H1 (cell line): ENCODE results near the gene USP37. TPM values are rescaled to one million over a fixed set of nuclear protein-coding genes. Genes with fewer than 3 reads are reported as not detected.

Source experiments
- CTCF ChIA-PET: fragments of 300-600 bp; sonication (Branson Sonifier 250); formaldehyde crosslinking; loops from one replicate; lab custom pipeline; 2021; ENCODE audit not compliant: partially characterized antibody; lab: Charles Lee
- POLR2A ChIA-PET: fragments of 300-600 bp; sonication (Branson Sonifier 250); formaldehyde crosslinking; loops from one replicate; lab custom pipeline; 2021; ENCODE audit warnings: inconsistent platforms; ENCODE audit not compliant: partially characterized antibody; lab: Charles Lee
- DNase-seq, 2 experiments: peaks; one replicate each; pipeline versions ENCODE4 v3.0.0 to v3.0.0-alpha.2; 2010 to 2022; ENCODE audit warnings: low spot score in 2 of 2, low read depth in 1 of 2, mixed read lengths in 1 of 2
- FAIRE-seq: peaks from 2 replicates; lab custom pipeline; 2011; peaks lifted over from hg19 to GRCh38; lab: Jason Lieb, UNC
- H2AFZ ChIP-seq: 2 replicates; pipeline ENCODE4 v1.8.1; 2012; ENCODE audit warnings: low read length, inconsistent platforms
- H2AK5ac ChIP-seq: 2 replicates; pipeline ENCODE4 v1.6.1; 2013; ENCODE audit warnings: low read depth, low read length
- H2BK120ac ChIP-seq: replicated peaks from 2 replicates; pipeline ENCODE3; 2013; ENCODE audit warnings: low read depth, low read length, inconsistent platforms
- H2BK12ac ChIP-seq: 2 replicates; pipeline ENCODE4 v1.6.1; 2013; ENCODE audit warnings: low read depth, low read length
- H2BK15ac ChIP-seq: 2 replicates; pipeline ENCODE4 v1.6.1; 2013; ENCODE audit warnings: low read length
- H2BK20ac ChIP-seq: 2 replicates; pipeline ENCODE4 v1.6.1; 2013; ENCODE audit warnings: low read length
- H2BK5ac ChIP-seq: 2 replicates; pipeline ENCODE4 v1.6.1; 2013; ENCODE audit warnings: low read depth, low read length
- H3K14ac ChIP-seq: 2 replicates; pipeline ENCODE4 v1.6.1; 2013; ENCODE audit warnings: inconsistent platforms; ENCODE audit not compliant: insufficient read length
- H3K18ac ChIP-seq: 2 replicates; pipeline ENCODE4 v1.6.1; 2013; ENCODE audit warnings: low read length; ENCODE audit errors: extremely low read depth
- H3K23ac ChIP-seq: 2 replicates; pipeline ENCODE4 v1.6.1; 2013; ENCODE audit warnings: inconsistent platforms; ENCODE audit not compliant: insufficient read length
- H3K23me2 ChIP-seq: 2 replicates; pipeline ENCODE4 v1.6.1; 2013; ENCODE audit warnings: low read depth, low read length
- H3K27ac ChIP-seq: 2 replicates; pipeline ENCODE4 v1.6.1; 2011; ENCODE audit warnings: low read depth, low read length, inconsistent platforms
- H3K27me3 ChIP-seq, 4 experiments: replicated peaks in 1 of 4; 1 replicate in 1 of 4; 2 replicates in 3 of 4; pipeline versions ENCODE4 v1.6.1 to v1.8.1; 2011 to 2013; ENCODE audit warnings: low read length in 3 of 4, mild to moderate bottlenecking in 3 of 4, inconsistent platforms in 2 of 4, mixed read lengths in 2 of 4, moderate library complexity in 1 of 4; ENCODE audit not compliant: control insufficient read depth in 3 of 4, insufficient read depth in 3 of 4; ENCODE audit errors: extremely low read depth in 1 of 4
- H3K36me3 ChIP-seq, 4 experiments: 2 replicates each; pipeline versions ENCODE4 v1.6.1 to v1.8.1; 2011 to 2013; ENCODE audit warnings: mild to moderate bottlenecking in 4 of 4, low read length in 3 of 4, moderate library complexity in 2 of 4, control low read depth in 1 of 4, inconsistent platforms in 1 of 4; ENCODE audit not compliant: insufficient read depth in 4 of 4, control insufficient read depth in 2 of 4
- H3K4ac ChIP-seq: replicated peaks from 2 replicates; pipeline ENCODE3; 2013; ENCODE audit warnings: low read length, low read depth, mixed read lengths, inconsistent platforms; ENCODE audit not compliant: insufficient read length
- H3K4me1 ChIP-seq, 4 experiments: replicated peaks in 1 of 4; 1 replicate in 1 of 4; 2 replicates in 3 of 4; pipeline versions ENCODE4 v1.6.1 to v1.8.1; 2011 to 2013; ENCODE audit warnings: low read length in 3 of 4, inconsistent platforms in 2 of 4, mixed read lengths in 1 of 4; ENCODE audit not compliant: insufficient read depth in 4 of 4, control insufficient read depth in 3 of 4
- H3K4me2 ChIP-seq, 2 experiments: 2 replicates each; pipeline versions ENCODE4 v1.6.1 to v1.8.1; 2011 to 2013; ENCODE audit warnings: low read depth in 2 of 2, low read length in 2 of 2, control low read depth in 1 of 2, inconsistent platforms in 1 of 2, mild to moderate bottlenecking in 1 of 2; ENCODE audit not compliant: insufficient read depth in 1 of 2
- H3K4me3 ChIP-seq, 4 experiments: fragments of 200-600, 300-600 bp in 1 of 4; sonication (generic), shearing (Covaris generic), sonication (Bioruptor Twin) in 1 of 4; 2 replicates each; pipeline versions ENCODE4 v1.5.1 to v1.8.1; 2011 to 2016; ENCODE audit warnings: low read length in 4 of 4, low read depth in 3 of 4, control low read depth in 2 of 4, inconsistent platforms in 2 of 4, mild to moderate bottlenecking in 2 of 4, mixed read lengths in 1 of 4, moderate library complexity in 1 of 4; ENCODE audit not compliant: insufficient read depth in 2 of 4; ENCODE audit errors: extremely low read depth in 1 of 4
- H3K56ac ChIP-seq: replicated peaks from 2 replicates; pipeline ENCODE3; 2013; ENCODE audit warnings: low read depth, mild to moderate bottlenecking, mixed read lengths, low read length, inconsistent platforms; ENCODE audit not compliant: insufficient read length
- H3K79me1 ChIP-seq: 2 replicates; pipeline ENCODE4 v1.6.1; 2013; ENCODE audit warnings: low read depth, low read length, control low read depth
- H3K79me2 ChIP-seq, 2 experiments: 2 replicates each; pipeline versions ENCODE4 v1.6.1 to v1.8.1; 2012 to 2013; ENCODE audit warnings: low read length in 2 of 2, mild to moderate bottlenecking in 2 of 2, inconsistent platforms in 1 of 2; ENCODE audit not compliant: insufficient read depth in 2 of 2, control insufficient read depth in 1 of 2
- H3K9ac ChIP-seq, 4 experiments: replicated peaks in 1 of 4; 1 replicate in 1 of 4; 2 replicates in 3 of 4; pipeline versions ENCODE4 v1.6.1 to v1.8.1; 2011 to 2013; ENCODE audit warnings: low read depth in 3 of 4, low read length in 3 of 4, control low read depth in 2 of 4, mild to moderate bottlenecking in 2 of 4, moderate library complexity in 2 of 4, inconsistent platforms in 1 of 4; ENCODE audit errors: extremely low read depth in 1 of 4
- H3K9me3 ChIP-seq, 2 experiments: 2 replicates each; pipeline versions ENCODE4 v1.6.1 to v1.8.1; 2012 to 2013; ENCODE audit warnings: mild to moderate bottlenecking in 2 of 2, moderate library complexity in 2 of 2, control low read depth in 1 of 2, inconsistent platforms in 1 of 2, low read depth in 1 of 2, low read length in 1 of 2, mixed read lengths in 1 of 2; ENCODE audit not compliant: insufficient read depth in 2 of 2
- H4K20me1 ChIP-seq, 2 experiments: replicated peaks in 1 of 2; 2 replicates each; pipeline versions ENCODE3 to v1.8.1; 2011 to 2013; ENCODE audit warnings: inconsistent platforms in 2 of 2, low read length in 2 of 2, mild to moderate bottlenecking in 1 of 2; ENCODE audit not compliant: insufficient read depth in 2 of 2, control insufficient read depth in 1 of 2
- H4K5ac ChIP-seq: 2 replicates; pipeline ENCODE4 v1.6.1; 2013; ENCODE audit warnings: low read length, low read depth, mixed read lengths, inconsistent platforms; ENCODE audit not compliant: insufficient read length
- H4K8ac ChIP-seq: 2 replicates; pipeline ENCODE4 v1.8.0; 2013; ENCODE audit warnings: mild to moderate bottlenecking, moderate library complexity, low read length, inconsistent platforms; ENCODE audit not compliant: insufficient read depth; ENCODE audit errors: extremely low read depth
- H4K91ac ChIP-seq: replicated peaks from 2 replicates; pipeline ENCODE3; 2013; ENCODE audit warnings: low read length, mixed read lengths, inconsistent platforms; ENCODE audit not compliant: insufficient read length
- BACH1 ChIP-seq: IDR thresholded peaks from 2 replicates; pipeline ENCODE4 v1.6.1; 2012; ENCODE audit warnings: low read length, improper control_type of control experiment
- FOSL1 ChIP-seq: IDR thresholded peaks from 2 replicates; pipeline ENCODE4 v1.6.1; 2011; ENCODE audit warnings: mild to moderate bottlenecking, low read depth, low read length, moderate library complexity; ENCODE audit not compliant: insufficient read depth
- KDM4A ChIP-seq: IDR thresholded peaks from one replicate; pipeline ENCODE4 v1.7.1; 2012; ENCODE audit warnings: low read depth, mild to moderate bottlenecking, moderate library complexity, low read length, inconsistent platforms; ENCODE audit not compliant: severe bottlenecking
- MAX ChIP-seq: IDR thresholded peaks from 2 replicates; pipeline ENCODE4 v1.6.1; 2012; ENCODE audit warnings: inconsistent platforms
- RAD21 ChIP-seq, 2 experiments: IDR thresholded peaks in 1 of 2; conservative IDR thresholded peaks in 1 of 2; 2 replicates each; pipeline ENCODE4 v1.6.1; 2011; ENCODE audit warnings: low read depth in 2 of 2, low read length in 2 of 2, improper control_type of control experiment in 1 of 2, inconsistent platforms in 1 of 2, mild to moderate bottlenecking in 1 of 2, moderate library complexity in 1 of 2
- RBBP5 ChIP-seq: IDR thresholded peaks from 2 replicates; pipeline ENCODE4 v1.7.1; 2012; ENCODE audit warnings: low read depth, mild to moderate bottlenecking, inconsistent platforms, low read length, moderate library complexity, borderline replicate concordance
- RNF2 ChIP-seq: fragments of 200-900, 300-1000 bp; sonication (generic); IDR thresholded peaks from 2 replicates; pipeline ENCODE4 v1.7.1; 2016; ENCODE audit warnings: borderline replicate concordance, low read depth, mild to moderate bottlenecking, antibody characterized with exemption, low read length; ENCODE audit not compliant: poor library complexity, severe bottlenecking; ENCODE audit errors: missing control alignments
- SIN3A ChIP-seq, 2 experiments: IDR thresholded peaks in 1 of 2; conservative IDR thresholded peaks in 1 of 2; 2 replicates each; pipeline ENCODE4 v1.6.1; 2011 to 2012; ENCODE audit warnings: low read length in 2 of 2, improper control_type of control experiment in 1 of 2, low read depth in 1 of 2, mild to moderate bottlenecking in 1 of 2
- SP2 ChIP-seq: IDR thresholded peaks from 2 replicates; pipeline ENCODE4 v1.6.1; 2012; ENCODE audit warnings: mild to moderate bottlenecking, low read length, inconsistent platforms
- WGBS, 2 experiments: shearing (Covaris generic) in 1 of 2; methylation state at CpG; one replicate each; pipeline versions ENCODE4 v1.1.6 to v1.1.7; 2013 to 2015; ENCODE audit warnings: low lambda C conversion rate in 2 of 2, mixed read lengths in 2 of 2, inconsistent platforms in 1 of 2, low coverage in 1 of 2, missing lambda C conversion rate in 1 of 2; ENCODE audit not compliant: insufficient replicate concordance in 2 of 2, insufficient coverage in 1 of 2, insufficient read length in 1 of 2; ENCODE audit errors: extremely low coverage in 1 of 2, missing lambda C conversion rate in 1 of 2; 5-methylcytosine and 5-hydroxymethylcytosine counted together
- polyA plus RNA-seq, 7 experiments: library from polyadenylated mRNA; depleted of rRNA in 3 of 7; stranded (reverse) in 5 of 7; unstranded in 2 of 7; fragments of >200 nt in 5 of 7; fragments of 200-250 nt in 2 of 7; gene quantifications; 1 replicate in 5 of 7; 2 replicates in 1 of 7; 4 replicates in 1 of 7; pipeline versions ENCODE4 v1.2.1 to v1.2.3, GENCODE V29; 2011 to 2013; ENCODE audit warnings: missing spikeins in 2 of 7, mixed read lengths in 2 of 7
- total RNA-seq: library from RNA; stranded (reverse); fragmentation: NEBNext Ultra II Directional; extraction: Animal tissue kit (Norgen Biotek cat#: 25700); gene quantifications from 2 replicates; pipeline ENCODE4 v1.2.1, GENCODE V29; 2021
- TF ChIP-seq, protein P1 (sequence below), 3 experiments: IDR thresholded peaks; 1 replicate in 2 of 3; 2 replicates in 1 of 3; pipeline versions ENCODE4 v1.5.1 to v1.6.1; 2011; ENCODE audit warnings: low read length in 3 of 3, mild to moderate bottlenecking in 3 of 3, inconsistent platforms in 2 of 3, low read depth in 1 of 3, moderate library complexity in 1 of 3; ENCODE audit not compliant: insufficient read depth in 1 of 3; ENCODE audit errors: control extremely low read depth in 1 of 3

USP37 gene
- total and polyA plus RNA-seq, 2 of the 8 experiments (the other 6 are each of a cell fraction or from before 2014, with no cell fraction given), result 3.8 to 29.1 TPM

DNA sequence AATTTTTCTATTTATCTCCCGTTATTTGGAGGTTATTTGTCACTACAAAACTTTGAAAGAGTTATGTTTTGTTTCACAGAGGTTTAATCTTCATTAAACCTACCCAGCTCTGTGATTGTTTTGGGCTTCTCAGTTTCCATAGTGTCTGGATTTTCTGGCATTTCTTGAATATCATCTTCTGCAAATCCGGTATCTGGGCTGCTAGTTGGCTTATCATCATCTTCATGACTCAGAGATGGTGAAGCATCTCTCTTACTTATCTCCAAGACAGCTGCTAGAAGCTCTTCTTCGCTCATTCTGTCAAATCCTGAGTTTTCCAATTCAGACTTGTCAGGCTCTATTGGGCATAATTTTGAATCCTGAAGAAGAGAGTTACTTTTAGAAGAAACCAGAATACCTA, 93.6 kb downstream of the USP37 start:
- Histone ChIP-seq H3K79me2 (no peaks in the 10 kb centered on the region), H3K4ac (no peak overlapping the region), H3K18ac (no peak overlapping the region), H3K14ac (no peak overlapping the region), H3K27ac (no peak overlapping the region), H2BK120ac (no peak overlapping the region), H4K91ac (no peak overlapping the region), H2BK5ac (no peak overlapping the region), H3K9me3 (no peaks in the 10 kb centered on the region), H4K8ac (no peak overlapping the region), H2AK5ac (no peak overlapping the region), H2BK15ac (no peak overlapping the region), H3K56ac (no peak overlapping the region), H4K5ac (no peak overlapping the region), H3K79me1 (no peaks in the 10 kb centered on the region), H2AFZ (no peak overlapping the region), H3K4me3 (no peak overlapping the region), H2BK20ac (no peak overlapping the region), H3K4me2 (no peak overlapping the region), H2BK12ac (no peak overlapping the region), H4K20me1 (no peaks in the 10 kb centered on the region), H3K27me3 (no peaks in the 10 kb centered on the region), H3K4me1 (no peaks in the 10 kb centered on the region), H3K23me2 (no peaks in the 10 kb centered on the region), H3K23ac (no peak overlapping the region), H3K36me3 (peaks cover 13 to 44% (median 28%) of the 10 kb centered on the region in 4 experiments), H3K9ac (no peak overlapping the region)
- 88% methylated on average over 3 of the region's 3 CpGs; no CpG with 5 or more reads in 1 of the 2 experiments for WGBS, 2 experiments
- FAIRE-seq (no peak), DNase-seq (no peak)
- POLR2A ChIA-PET, result no interaction called here
- CTCF ChIA-PET, result interaction anchor here (0.9 to 1.5 kb wide), 3 partner anchors 8 to 69 kb away, joined by 3 to 4 read pairs (median 3); no protein-coding TSS in a partner anchor
- no peak for TF ChIP-seq MAX
- TF ChIP-seq, protein P1, sequence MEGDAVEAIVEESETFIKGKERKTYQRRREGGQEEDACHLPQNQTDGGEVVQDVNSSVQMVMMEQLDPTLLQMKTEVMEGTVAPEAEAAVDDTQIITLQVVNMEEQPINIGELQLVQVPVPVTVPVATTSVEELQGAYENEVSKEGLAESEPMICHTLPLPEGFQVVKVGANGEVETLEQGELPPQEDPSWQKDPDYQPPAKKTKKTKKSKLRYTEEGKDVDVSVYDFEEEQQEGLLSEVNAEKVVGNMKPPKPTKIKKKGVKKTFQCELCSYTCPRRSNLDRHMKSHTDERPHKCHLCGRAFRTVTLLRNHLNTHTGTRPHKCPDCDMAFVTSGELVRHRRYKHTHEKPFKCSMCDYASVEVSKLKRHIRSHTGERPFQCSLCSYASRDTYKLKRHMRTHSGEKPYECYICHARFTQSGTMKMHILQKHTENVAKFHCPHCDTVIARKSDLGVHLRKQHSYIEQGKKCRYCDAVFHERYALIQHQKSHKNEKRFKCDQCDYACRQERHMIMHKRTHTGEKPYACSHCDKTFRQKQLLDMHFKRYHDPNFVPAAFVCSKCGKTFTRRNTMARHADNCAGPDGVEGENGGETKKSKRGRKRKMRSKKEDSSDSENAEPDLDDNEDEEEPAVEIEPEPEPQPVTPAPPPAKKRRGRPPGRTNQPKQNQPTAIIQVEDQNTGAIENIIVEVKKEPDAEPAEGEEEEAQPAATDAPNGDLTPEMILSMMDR (IDR thresholded peaks at IDR 0.05; ENCODE audit: control extremely low read depth in 1 of 3, insufficient read depth in 1 of 3, low read depth in 1 of 3, low read length in 3 of 3), result no peak
- TF ChIP-seq KDM4A, result no peak
- no peak for TF ChIP-seq RBBP5
- TF ChIP-seq RAD21 (IDR thresholded peaks at IDR 0.05 in 1 of 2, conservative IDR thresholded peaks at IDR 0.05 in 1 of 2; ENCODE audit: low read depth in 2 of 2, low read length in 2 of 2), result no peak
- TF ChIP-seq SP2, result no peak
- no peak for TF ChIP-seq BACH1
- TF ChIP-seq FOSL1, result no peak
- no peak for TF ChIP-seq RNF2
- no peak for TF ChIP-seq SIN3A (conservative IDR thresholded peaks at IDR 0.05 in 1 of 2, IDR thresholded peaks at IDR 0.05 in 1 of 2; ENCODE audit: low read depth in 1 of 2, low read length in 2 of 2)
